Heart left ventricle (tissue), 16 donors: ENCODE results near the gene PCDHB13. TPM values are rescaled to one million over a fixed set of nuclear protein-coding genes. Genes with fewer than 3 reads are reported as not detected.
"Not testable (repeated sequence)": the region's sequence is repeated elsewhere in the genome, so short reads cannot be mapped to it uniquely, and the experiment has no call there.

ENCODE experiments used
- ATAC-seq, 4 donors: fragments of 200-7000 bp; cut with Tn5 transposase; one replicate each; pipeline ENCODE4 v1.9.1; 2020 to 2022; ENCODE audit warnings: moderate library complexity in 4 of 4, mild to moderate bottlenecking in 3 of 4, moderate number of reproducible peaks in 1 of 4
- DNase-seq, 5 donors: peaks; one replicate each; pipeline ENCODE4 v3.0.0-alpha.2; 2020
- H3K27ac ChIP-seq, 12 donors: fragments of 200-600 bp; sonication (generic) in 4 of 12; one replicate each; pipeline versions ENCODE4 v1.5.0 to v1.8.0; 2016 to 2022; ENCODE audit warnings: mild to moderate bottlenecking in 2 of 12
- H3K27me3 ChIP-seq, 9 donors: fragments of 200-600 bp; sonication (generic) in 2 of 9; one replicate each; pipeline versions ENCODE4 v1.5.1 to v1.8.0; 2016 to 2022; ENCODE audit warnings: mild to moderate bottlenecking in 3 of 9
- H3K36me3 ChIP-seq, 9 donors: fragments of 200-600 bp; sonication (generic) in 2 of 9; one replicate each; pipeline versions ENCODE4 v1.5.0 to v1.8.0; 2018 to 2022; ENCODE audit warnings: mild to moderate bottlenecking in 2 of 9
- H3K4me1 ChIP-seq, 12 donors: fragments of 200-600 bp; sonication (generic) in 4 of 12; one replicate each; pipeline versions ENCODE4 v1.5.0 to v1.8.0; 2016 to 2022; ENCODE audit warnings: mild to moderate bottlenecking in 3 of 12
- H3K4me3 ChIP-seq, 12 donors: fragments of 200-600 bp; sonication (generic) in 4 of 12; one replicate each; pipeline versions ENCODE4 v1.5.0 to v1.8.0; 2017 to 2022; ENCODE audit warnings: mild to moderate bottlenecking in 9 of 12, moderate library complexity in 4 of 12
- H3K9me3 ChIP-seq, 12 donors: fragments of 200-600 bp; sonication (generic) in 4 of 12; one replicate each; pipeline versions ENCODE4 v1.5.0 to v1.8.0; 2016 to 2022; ENCODE audit warnings: mild to moderate bottlenecking in 1 of 12
- CTCF ChIP-seq, 12 donors: fragments of 200-600 bp; sonication (generic) in 4 of 12; IDR thresholded peaks; one replicate each; pipeline versions ENCODE4 v1.5.0 to v1.8.0; 2018 to 2022; ENCODE audit warnings: antibody characterized with exemption in 12 of 12, mild to moderate bottlenecking in 5 of 12
- POLR2A ChIP-seq, 2 donors: fragments of 450-650 bp; IDR thresholded peaks; one replicate each; pipeline ENCODE4 v1.6.1; 2017; ENCODE audit warnings: antibody characterized with exemption in 2 of 2, mild to moderate bottlenecking in 2 of 2, moderate library complexity in 2 of 2
- WGBS, 4 donors: extraction: QIAGEN DNeasy Blood & Tissue Kit in 2 of 4; methylation state at CpG; one replicate each; pipeline versions ENCODE4 v1.1.5 to v1.1.7; 2013 to 2018; 5-methylcytosine and 5-hydroxymethylcytosine counted together
- intact Hi-C, 10 donors: fragments of 100-400 bp; cut with DNase I; formaldehyde crosslinking; loops; one replicate each; pipeline versions ENCODE4 v1.11.1 to v1.14.2; 2022
- polyA plus RNA-seq, 2 donors: library from polyadenylated mRNA; stranded (reverse); fragments of 200-250 nt; gene quantifications; one replicate each; pipeline ENCODE4 v1.2.3, GENCODE V29; 2013
- total RNA-seq, 9 donors: library from RNA; depleted of rRNA in 2 of 9; stranded (reverse); fragments of >200 nt in 2 of 9; fragmentation: NEBNext Ultra II Directional in 3 of 9; extraction: Animal tissue kit (Norgen Biotek cat#: 25700) in 3 of 9; gene quantifications; one replicate each; pipeline versions ENCODE4 v1.1.0 to v1.2.4, GENCODE V29; 2016 to 2023
- donor health status: ischemic (EF 13 %, LVEDD 7.1; RV severe dilation, severe dysfunction).
- donor health status: healthy with polysubstance abuse.
- donor health status: DM: no; HTN: yes; CAD: no.
- donor health status: DM: no; HTN: no; CAD: no.
- donor health status: ischemic (EF 25% LVEDD 6.9; RV normal size, moderate dysfunction).
- donor health status: ischemic (EF 25% LVEDD 5.7; RV mildly dilated, moderate dysfunction).
- donor health status: healthy.
- donor health status: DM: yes; HTN: yes; CAD: no.
- donor health status: ischemic (EF 35%, LVEDD 5.7; RV mildly dilated, moderate dysfunction).
- donor health status: nonischemic (EF 11% LVEDD 7.7; RV severe dilation, severe dysfunction).
- donor health status: DM: yes; HTN: yes; CAD: no.
- donor health status: PGD.
- donor health status: ischemic (EF 29% LVEDD 5.4; RV normal size, mild dysfunction).
- donor health status: nonischemic (EF 23%, LVEDD 6.1; RV moderate dilation, normal function).

PCDHB13 gene
- total and polyA plus RNA-seq, 11 donors: 0.99 to 5.9 (median 3.6) TPM

GRCh38 chr5:141196363-141196762, 17.4 kb upstream of the PCDHB13 start:
- Histone ChIP-seq H3K27ac (no peak overlapping the region), H3K36me3 (peaks cover 0 to 3% (median 0%) of the 10 kb centered on the region in 9 donors), H3K4me3 (no peak overlapping the region), H3K9me3 (peaks cover 0 to 95% (median 62%) of the 10 kb centered on the region in 12 donors), H3K27me3 (peaks cover 0 to 10% (median 0%) of the 10 kb centered on the region in 9 donors), H3K4me1 (no peaks in the 10 kb centered on the region)
- intact Hi-C loops: loop anchor here in 1 of 10 donors (10.0 kb wide), 1 partner anchor 48 kb away; the partner anchor contains the start of gene PCDHB15
- no peak for DNase-seq
- 22 to 55% (median 43%) methylated on average over 3 of the region's 3 CpGs for WGBS, 4 donors
- ATAC-seq: no peak
- TF ChIP-seq POLR2A (IDR thresholded peaks at IDR 0.05) (no peak), CTCF (IDR thresholded peaks at IDR 0.05) (no peak)

- Histone ChIP-seq H3K36me3 (peaks cover 0 to 3% (median 0%) of the 10 kb centered on the region in 9 donors), H3K27me3 (peaks cover 0 to 6% (median 0%) of the 10 kb centered on the region in 9 donors), H3K4me1 (no peaks in the 10 kb centered on the region), H3K27ac (no peak within 1 kb of the TSS), H3K9me3 (peaks cover 0 to 98% (median 61%) of the 10 kb centered on the region in 12 donors), H3K4me3 (peak within 1 kb of the TSS in 8 of 12 donors; percentile 2 to 33 (median 12))
- ATAC-seq (no peak), DNase-seq (no peak)
- peak in 5 of 12 donors; percentile 13 to 25 (median 18) for TF ChIP-seq CTCF (IDR thresholded peaks at IDR 0.05)
- TF ChIP-seq POLR2A (IDR thresholded peaks at IDR 0.05): no peak
- WGBS, 4 donors: 33 to 48% (median 38%) methylated on average over 21 of the region's 21 CpGs
- intact Hi-C loops: loop anchor here in 1 of 10 donors (10.0 kb wide), 1 partner anchor 45 kb away; the partner anchor contains the start of gene PCDHB15
These were observed 14.1 kb upstream of the PCDHB13 start, which contains the start of gene PCDHB11 for GRCh38 chr5:141199359-141200235. Gene PCDHB11, plus strand, starts transcription at chr5:141199627. Its CDS starts 148 bp downstream, at chr5:141199775.

GRCh38 chr5:141201126-141201525, 12.6 kb upstream of the PCDHB13 start:
- H3K27me3 ChIP-seq, H3K36me3 ChIP-seq, H3K4me1 ChIP-seq, DNase-seq, intact Hi-C loops, ATAC-seq, H3K4me3 ChIP-seq, H3K27ac ChIP-seq: not testable (repeated sequence)
- H3K9me3 ChIP-seq: peaks cover 0 to 96% (median 47%) of the 10 kb centered on the region in 12 donors
- WGBS, 4 donors: 27 to 34% (median 29%) methylated on average over 11 to 28 of the region's 38 CpGs

GRCh38 chr5:141201646-141202045, 12.1 kb upstream of the PCDHB13 start:
- H3K4me3 ChIP-seq, H3K4me1 ChIP-seq, H3K27ac ChIP-seq, H3K36me3 ChIP-seq, intact Hi-C loops, H3K27me3 ChIP-seq, ATAC-seq, DNase-seq: not testable (repeated sequence)
- WGBS, 4 donors: 29 to 42% (median 33%) methylated on average over 22 to 33 of the region's 35 CpGs
- peaks cover 0 to 96% (median 42%) of the 10 kb centered on the region in 12 donors for H3K9me3 ChIP-seq

GRCh38 chr5:141208478-141208877, 5.2 kb upstream of the PCDHB13 start, which contains the start of gene PCDHB12:
Gene PCDHB12, plus strand, starts transcription at chr5:141208719. Its CDS starts 189 bp downstream, at chr5:141208908.
- Histone ChIP-seq H3K4me3 (peak within 1 kb of the TSS in 7 of 12 donors; percentile 6 to 42 (median 26)), H3K27me3 (peaks cover 0 to 18% (median 3%) of the 10 kb centered on the region in 9 donors), H3K27ac (no peak within 1 kb of the TSS), H3K4me1 (no peaks in the 10 kb centered on the region), H3K9me3 (peaks cover 0 to 97% (median 28%) of the 10 kb centered on the region in 12 donors), H3K36me3 (no peaks in the 10 kb centered on the region)
- ATAC-seq (peak in 1 of 4 donors; percentile 26), DNase-seq (no peak)
- intact Hi-C loops: no loop called here
- 16 to 26% (median 20%) methylated on average over 11 of the region's 11 CpGs for WGBS, 4 donors
- TF ChIP-seq POLR2A (IDR thresholded peaks at IDR 0.05) (no peak), CTCF (IDR thresholded peaks at IDR 0.05) (peak in 10 of 12 donors; percentile 11 to 43 (median 30))

GRCh38 chr5:141210281-141210680, 3.4 kb upstream of the PCDHB13 start:
- H3K4me3 ChIP-seq, ATAC-seq, H3K27ac ChIP-seq, DNase-seq, H3K4me1 ChIP-seq, H3K36me3 ChIP-seq: not testable (repeated sequence)
- Histone ChIP-seq H3K27me3 (peaks cover 0 to 18% (median 3%) of the 10 kb centered on the region in 9 donors), H3K9me3 (peaks cover 0 to 93% (median 32%) of the 10 kb centered on the region in 12 donors)
- intact Hi-C loops: loop anchor here in 2 of 10 donors (5.0 to 10.0 kb wide), 2 partner anchors 355 to 357 kb away; no protein-coding TSS in a partner anchor
- WGBS, 4 donors: 32 to 51% (median 38%) methylated on average over 19 to 39 of the region's 39 CpGs

- intact Hi-C loops: loop anchor here in 2 of 10 donors (5.0 to 10.0 kb wide), 2 partner anchors 354 to 356 kb away; no protein-coding TSS in a partner anchor
- H3K36me3 ChIP-seq, H3K4me1 ChIP-seq, ATAC-seq, H3K27ac ChIP-seq, H3K4me3 ChIP-seq, DNase-seq: not testable (repeated sequence)
- Histone ChIP-seq H3K9me3 (peaks cover 0 to 90% (median 35%) of the 10 kb centered on the region in 12 donors), H3K27me3 (peaks cover 0 to 18% (median 3%) of the 10 kb centered on the region in 9 donors)
- 26 to 33% (median 30%) methylated on average over 3 to 19 of the region's 27 CpGs for WGBS, 4 donors
These were observed 2.9 kb upstream of the PCDHB13 start for GRCh38 chr5:141210849-141211248.
